ENCODE data around the gene CAMLG. TPM values are rescaled to one million over a fixed set of nuclear protein-coding genes. Genes with fewer than 3 reads are reported as not detected.
"Not testable (repeated sequence)": the region's sequence is repeated elsewhere in the genome, so short reads cannot be mapped to it uniquely, and the experiment has no call there.

Gene CAMLG
- total RNA-seq, 1 donor from 2014 or later: 39.4 TPM

DNA sequence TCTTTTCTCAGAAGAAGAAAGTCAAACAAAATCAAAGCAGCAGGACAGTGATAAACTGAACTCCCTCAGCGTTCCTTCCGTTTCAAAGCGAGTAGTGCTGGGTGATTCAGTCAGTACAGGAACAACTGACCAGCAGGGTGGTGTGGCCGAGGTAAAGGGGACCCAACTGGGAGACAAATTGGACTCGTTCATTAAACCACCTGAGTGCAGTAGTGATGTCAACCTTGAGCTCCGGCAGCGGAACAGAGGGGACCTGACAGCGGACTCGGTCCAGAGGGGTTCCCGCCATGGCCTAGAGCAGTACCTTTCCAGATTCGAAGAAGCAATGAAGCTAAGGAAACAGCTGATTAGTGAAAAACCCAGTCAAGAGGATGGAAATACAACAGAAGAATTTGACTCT is 2.7 kb downstream of the CAMLG start:
- no peak for DNase-seq (ENCODE audit: extremely low spot score, unreplicated experiment)
- peaks cover 13% of the 10 kb centered on the region for H3K4me1 Mint-ChIP-seq (ENCODE audit: unreplicated experiment)
- no peaks in the 10 kb centered on the region for H3K9me3 Mint-ChIP-seq
- no peaks in the 10 kb centered on the region for H3K27me3 Mint-ChIP-seq
- no peaks in the 10 kb centered on the region for H3K36me3 Mint-ChIP-seq
- H3K27ac Mint-ChIP-seq: no peak overlapping the region
- no peak overlapping the region for H3K4me3 Mint-ChIP-seq
- TF ChIP-seq CTCF (conservative IDR thresholded peaks at IDR 0.05): no peak

DNA sequence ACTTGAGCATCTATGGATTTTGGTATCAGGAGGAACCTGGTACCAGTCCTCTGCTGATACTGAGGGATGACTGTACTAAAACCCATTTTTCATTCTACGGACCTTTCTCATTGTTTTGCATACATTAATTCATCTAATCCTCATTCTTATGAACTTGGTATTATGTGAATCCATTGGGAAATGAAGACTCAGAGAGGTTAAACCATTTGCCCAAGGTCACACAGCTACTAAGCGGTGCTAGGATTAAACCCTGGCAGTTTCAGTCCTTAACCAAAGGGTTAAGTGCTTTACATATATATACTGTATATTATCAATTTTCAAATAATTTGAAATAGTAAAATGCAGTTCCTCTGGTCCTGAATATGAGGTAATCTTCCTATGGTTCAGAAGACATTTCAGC is 3.8 kb downstream of the CAMLG start:
- no peaks in the 10 kb centered on the region for H3K9me3 Mint-ChIP-seq
- no peak for DNase-seq (ENCODE audit: extremely low spot score, unreplicated experiment)
- H3K27me3 Mint-ChIP-seq: no peaks in the 10 kb centered on the region
- H3K36me3 Mint-ChIP-seq: no peaks in the 10 kb centered on the region
- H3K4me1 Mint-ChIP-seq (ENCODE audit: unreplicated experiment): peaks cover 13% of the 10 kb centered on the region
- TF ChIP-seq CTCF (conservative IDR thresholded peaks at IDR 0.05): no peak
- no peak overlapping the region for H3K4me3 Mint-ChIP-seq
- no peak overlapping the region for H3K27ac Mint-ChIP-seq

DNA sequence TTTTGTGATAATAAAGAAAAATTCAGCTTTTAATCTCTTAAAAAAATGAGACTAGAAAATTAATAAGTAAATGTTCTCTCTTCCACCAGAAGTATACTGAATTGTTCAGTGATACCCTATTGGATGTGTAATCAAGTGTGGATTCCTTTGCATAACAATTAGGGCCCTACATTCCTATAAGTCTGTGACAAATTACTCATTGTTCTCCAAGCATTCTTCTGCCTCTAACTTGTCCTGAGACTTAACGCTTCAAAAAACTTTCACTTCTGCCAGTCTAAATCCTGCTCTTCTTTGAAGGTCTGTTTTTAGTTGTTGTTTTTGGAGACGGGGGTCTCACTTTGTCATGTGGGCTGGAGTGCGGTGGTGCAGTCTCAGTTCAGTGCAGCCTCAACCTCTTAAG is 11.1 kb downstream of the CAMLG start:
- H3K4me3 Mint-ChIP-seq: no peak overlapping the region
- no peak for DNase-seq (ENCODE audit: extremely low spot score, unreplicated experiment)
- TF ChIP-seq CTCF (conservative IDR thresholded peaks at IDR 0.05): no peak
- no peaks in the 10 kb centered on the region for H3K4me1 Mint-ChIP-seq (ENCODE audit: unreplicated experiment)
- H3K9me3 Mint-ChIP-seq: no peaks in the 10 kb centered on the region
- H3K36me3 Mint-ChIP-seq: peaks cover 9% of the 10 kb centered on the region
- H3K27me3 Mint-ChIP-seq: no peaks in the 10 kb centered on the region
- H3K27ac Mint-ChIP-seq: no peak overlapping the region

- H3K27ac Mint-ChIP-seq: peak overlapping the region; percentile 94
- H3K4me3 Mint-ChIP-seq: peak overlapping the region; percentile 99
- no peaks in the 10 kb centered on the region for H3K9me3 Mint-ChIP-seq
- no peak for DNase-seq (ENCODE audit: extremely low spot score, unreplicated experiment)
- H3K27me3 Mint-ChIP-seq: no peaks in the 10 kb centered on the region
- TF ChIP-seq CTCF (conservative IDR thresholded peaks at IDR 0.05): no peak
- H3K4me1 Mint-ChIP-seq (ENCODE audit: unreplicated experiment): peaks cover 25% of the 10 kb centered on the region
- no peaks in the 10 kb centered on the region for H3K36me3 Mint-ChIP-seq
Measured at GRCh38 chr5:134758176-134758503, 19.8 kb downstream of the CAMLG start.

DNA sequence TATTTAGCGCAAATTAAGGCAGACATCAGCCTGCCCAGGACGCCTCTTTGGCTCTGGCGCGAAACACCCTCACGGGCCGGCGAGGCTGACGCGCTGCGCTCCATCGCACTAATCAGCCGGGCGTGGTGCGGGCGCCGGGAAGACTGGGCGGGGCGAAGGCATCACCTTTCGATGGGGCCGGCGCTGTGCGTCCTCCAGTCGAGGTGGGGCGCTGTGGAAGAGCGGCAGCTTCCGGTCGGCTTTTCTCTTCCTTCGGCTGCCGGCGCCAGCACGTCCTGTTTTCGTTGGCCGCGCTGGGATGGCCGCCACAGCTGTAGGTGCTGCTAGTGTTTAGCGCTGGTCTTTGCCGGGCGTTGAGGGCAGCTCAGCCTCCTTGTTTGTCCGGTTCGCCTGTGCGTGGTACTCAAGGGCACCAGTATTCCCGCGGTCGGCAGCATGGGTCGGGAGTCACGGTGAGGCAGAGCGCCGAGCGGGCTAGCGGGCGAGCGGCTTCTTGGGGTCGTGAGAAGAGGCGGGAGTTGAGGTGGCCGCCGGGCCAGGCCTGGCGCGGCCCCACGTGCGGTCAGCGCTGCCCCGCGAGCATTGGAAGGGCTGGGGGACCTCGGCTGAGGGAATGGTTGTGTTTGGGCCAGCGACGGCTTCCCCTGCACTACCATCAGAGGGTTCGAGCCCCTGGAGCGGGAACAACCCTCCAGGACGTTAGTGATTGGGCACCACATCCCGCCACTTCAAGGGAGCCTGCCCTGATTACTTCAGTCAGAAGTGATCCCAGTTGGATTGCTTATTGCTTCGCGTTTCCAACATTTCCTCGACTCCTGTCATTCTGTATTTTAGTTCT is 20.4 kb downstream of the CAMLG start, which contains the start of gene DDX46:
Gene DDX46, plus strand, starts transcription at position 276 of the 838 bp plus-strand sequence. Its CDS starts 160 bp downstream, at position 436.
- peak within 1 kb of the TSS; percentile 94 for H3K27ac Mint-ChIP-seq
- H3K4me1 Mint-ChIP-seq (ENCODE audit: unreplicated experiment): peaks cover 25% of the 10 kb centered on the region
- TF ChIP-seq CTCF (conservative IDR thresholded peaks at IDR 0.05): peak; percentile 79

DNA sequence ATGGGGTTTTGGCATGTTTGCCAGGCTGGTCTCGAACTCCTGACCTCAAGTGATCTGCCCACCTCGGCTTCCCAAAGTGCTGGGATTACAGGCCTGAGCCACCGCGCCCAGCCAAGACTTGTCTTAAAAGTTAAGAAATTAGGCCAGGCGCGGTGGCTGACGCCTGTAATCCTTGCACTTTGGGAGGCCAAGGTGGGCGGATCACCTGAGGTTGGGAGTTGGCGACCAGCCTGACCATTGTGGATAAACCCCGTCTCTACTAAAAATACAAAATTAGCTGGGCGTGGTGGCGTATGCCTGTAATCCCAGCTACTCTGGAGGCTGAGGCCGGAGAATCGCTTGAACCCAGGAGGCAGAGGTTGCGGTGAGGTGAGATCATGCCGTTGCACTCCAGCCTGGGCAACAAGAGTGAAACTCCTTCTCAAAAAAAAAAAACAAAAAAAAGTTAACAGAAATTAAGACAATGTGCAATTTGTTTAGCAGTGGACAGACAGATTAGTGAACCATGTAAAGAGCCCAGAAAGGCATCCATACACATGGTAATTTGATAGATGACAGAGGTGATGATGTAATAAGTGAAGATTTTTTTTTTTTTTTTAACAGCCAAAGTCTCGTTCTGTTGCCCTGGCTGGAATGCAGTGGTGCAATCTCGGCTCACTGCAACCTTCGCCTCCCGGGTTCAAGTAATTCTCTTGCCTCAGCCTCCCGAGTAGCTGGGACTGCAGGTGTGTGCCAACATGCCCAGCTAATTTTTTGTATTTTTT is 29.4 kb downstream of the CAMLG start:
- not testable (repeated sequence) for H3K4me3 Mint-ChIP-seq; H3K9me3 Mint-ChIP-seq; H3K4me1 Mint-ChIP-seq (ENCODE audit: unreplicated experiment); H3K27me3 Mint-ChIP-seq; H3K27ac Mint-ChIP-seq; DNase-seq (ENCODE audit: extremely low spot score, unreplicated experiment)
- H3K36me3 Mint-ChIP-seq: peaks cover 14% of the 10 kb centered on the region

More for the DNA sequence above, 20.4 kb downstream of the CAMLG start, which contains the start of gene DDX46:
- H3K27me3 Mint-ChIP-seq: no peaks in the 10 kb centered on the region
- H3K4me3 Mint-ChIP-seq: peak within 1 kb of the TSS; percentile 99
- peaks cover 1% of the 10 kb centered on the region for H3K36me3 Mint-ChIP-seq
- no peaks in the 10 kb centered on the region for H3K9me3 Mint-ChIP-seq
- peak; percentile 95 for DNase-seq (ENCODE audit: extremely low spot score, unreplicated experiment)

Measured in type B pancreatic cell (in vitro differentiated cells).